ENCODE results near the gene MEF2C. TPM values are rescaled to one million over a fixed set of nuclear protein-coding genes. Genes with fewer than 3 reads are reported as not detected.

Gene MEF2C
- total and polyA plus RNA-seq, 2 of the 13 experiments (the other 11 are each of a cell fraction or from before 2014, with no cell fraction given) = 0.02 TPM; not detected in 1

GRCh38 chr5:88786789-88787188 lies 96.2 kb downstream of the MEF2C start:
- H3K9ac ChIP-seq (ENCODE audit: insufficient read depth, low read depth, low read length) = no peak overlapping the region
- FAIRE-seq = no peak
- 2% methylated on average over 2 of the region's 2 CpGs for WGBS (ENCODE audit: low lambda C conversion rate)

More at GRCh38 chr5:88786789-88787188, 96.2 kb downstream of the MEF2C start:
- ChIA-PET POLR2A (no interaction called here), CTCF (ENCODE audit: low intra/inter-chr PET ratio, low total read pairs) (no interaction called here)
- ATAC-seq (no peak), DNase-seq (ENCODE audit: low spot score) (no peak)
- Histone ChIP-seq H3K4me2 (ENCODE audit: low read depth, low read length) (no peak overlapping the region), H2AFZ (ENCODE audit: low read length) (no peak overlapping the region), H3K27me3 (ENCODE audit: control insufficient read depth in 1 of 2, insufficient read depth in 2 of 2, low read length in 2 of 2) (no peaks in the 10 kb centered on the region), H3K4me1 (ENCODE audit: insufficient read depth, low read length) (no peaks in the 10 kb centered on the region), H3K4me3 (replicated peaks in 1 of 3; ENCODE audit: insufficient read depth in 1 of 3, low read depth in 2 of 3, low read length in 3 of 3) (no peak overlapping the region), H3K36me3 (replicated peaks in 1 of 2; ENCODE audit: control insufficient read depth in 1 of 2, insufficient read depth in 2 of 2, low read length in 2 of 2) (no peaks in the 10 kb centered on the region), H3K27ac (ENCODE audit: extremely low read length, insufficient read depth, low read length) (no peak overlapping the region), H3K9me3 (ENCODE audit: low read length) (no peaks in the 10 kb centered on the region), H4K20me1 (ENCODE audit: insufficient read depth, low read length) (no peaks in the 10 kb centered on the region), H3K79me2 (ENCODE audit: insufficient read depth, low read length) (no peaks in the 10 kb centered on the region)
- in situ Hi-C loops (cut with HindIII; ENCODE audit: extremely low pct_ligation_motif_present, low pct_unique_long_range_greater_than_20kb) (no loop called here), intact Hi-C loops (cut with micrococcal nuclease; ENCODE audit: unreplicated experiment) (no loop called here)
- TF ChIP-seq ZNF138 (CRISPR knock-in tag; IDR thresholded peaks at IDR 0.05; ENCODE audit: low read depth) = no peak
- no peak for TF ChIP-seq ZNF24 (IDR thresholded peaks at IDR 0.05)
- no peak for TF ChIP-seq ZBTB44 (CRISPR knock-in tag; IDR thresholded peaks at IDR 0.05)
- no peak for TF ChIP-seq ZBTB38 (CRISPR knock-in tag; IDR thresholded peaks at IDR 0.05)
- TF ChIP-seq ZNF550 (CRISPR knock-in tag; IDR thresholded peaks at IDR 0.05; ENCODE audit: borderline replicate concordance) = no peak
- TF ChIP-seq HOXD1 (CRISPR knock-in tag; IDR thresholded peaks at IDR 0.05) = no peak
- TF ChIP-seq ZFP91 (CRISPR knock-in tag; IDR thresholded peaks at IDR 0.05; ENCODE audit: borderline replicate concordance) = no peak
- TF ChIP-seq, protein P1, sequence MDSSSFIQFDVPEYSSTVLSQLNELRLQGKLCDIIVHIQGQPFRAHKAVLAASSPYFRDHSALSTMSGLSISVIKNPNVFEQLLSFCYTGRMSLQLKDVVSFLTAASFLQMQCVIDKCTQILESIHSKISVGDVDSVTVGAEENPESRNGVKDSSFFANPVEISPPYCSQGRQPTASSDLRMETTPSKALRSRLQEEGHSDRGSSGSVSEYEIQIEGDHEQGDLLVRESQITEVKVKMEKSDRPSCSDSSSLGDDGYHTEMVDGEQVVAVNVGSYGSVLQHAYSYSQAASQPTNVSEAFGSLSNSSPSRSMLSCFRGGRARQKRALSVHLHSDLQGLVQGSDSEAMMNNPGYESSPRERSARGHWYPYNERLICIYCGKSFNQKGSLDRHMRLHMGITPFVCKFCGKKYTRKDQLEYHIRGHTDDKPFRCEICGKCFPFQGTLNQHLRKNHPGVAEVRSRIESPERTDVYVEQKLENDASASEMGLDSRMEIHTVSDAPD (CRISPR knock-in tag; IDR thresholded peaks at IDR 0.05) = no peak
- TF ChIP-seq ARNTL (CRISPR knock-in tag; IDR thresholded peaks at IDR 0.05) = no peak
- no peak for TF ChIP-seq THYN1 (CRISPR knock-in tag; IDR thresholded peaks at IDR 0.05; ENCODE audit: borderline replicate concordance, low read depth)
- no TSS peak for BruUV-seq (replicated peaks)
